HEK293 (cell line): ENCODE measurements around the gene CAMK2G.

ENCODE experiments used
- HOXA7 ChIP-seq: sonication (generic); formaldehyde crosslinking; IDR thresholded peaks from 2 replicates; pipeline ENCODE4 v1.8.1; 2022; ENCODE audit warnings: missing genetic modification reagents, borderline replicate concordance
- ZNF274 ChIP-seq, 2 experiments: fragments of 200-500 bp in 1 of 2; fragments of 450-650 bp in 1 of 2; sonication (Bioruptor generic) in 1 of 2; formaldehyde crosslinking in 1 of 2; IDR thresholded peaks; 2 replicates each; pipeline versions ENCODE4 v1.5.1 to v1.6.1; 2014 to 2016; ENCODE audit warnings: borderline replicate concordance in 1 of 2, inconsistent platforms in 1 of 2, low read length in 1 of 2, missing biosample characterization in 1 of 2, missing genetic modification characterization in 1 of 2
- TF ChIP-seq, protein P1 (sequence below): fragments of 450-650 bp; formaldehyde crosslinking; IDR thresholded peaks from 2 replicates; pipeline ENCODE4 v1.5.1; 2016; ENCODE audit warnings: missing biosample characterization, missing genetic modification characterization
- TF ChIP-seq, protein P2 (sequence below): fragments of 450-650 bp; formaldehyde crosslinking; optimal IDR thresholded peaks from 2 replicates; pipeline ENCODE3; 2016; ENCODE audit warnings: missing biosample characterization, mild to moderate bottlenecking, missing genetic modification characterization

DNA sequence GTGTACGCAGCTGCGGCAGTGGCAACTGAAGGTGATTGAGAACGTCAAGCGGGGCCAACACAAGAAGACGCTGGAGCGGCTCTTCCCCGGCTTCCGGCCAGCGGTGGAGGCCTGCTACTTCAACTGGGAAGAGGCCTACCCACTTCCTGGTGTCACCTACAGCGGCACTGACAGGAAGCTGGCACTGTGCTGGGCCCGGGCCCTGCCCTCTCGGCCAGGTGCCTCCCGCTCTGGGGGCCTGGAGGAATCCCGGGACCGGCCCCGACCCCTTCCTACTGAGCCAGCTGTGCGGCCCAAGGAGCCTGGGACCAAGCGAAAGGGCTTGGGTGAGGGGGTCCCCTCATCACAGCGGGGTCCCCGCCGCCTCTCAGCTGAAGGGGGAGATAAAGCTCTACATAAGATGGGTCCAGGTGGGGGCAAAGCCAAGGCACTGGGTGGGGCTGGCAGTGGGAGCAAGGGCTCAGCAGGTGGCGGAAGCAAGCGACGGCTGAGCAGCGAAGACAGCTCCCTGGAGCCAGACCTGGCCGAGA, 82.4 kb downstream of the CAMK2G start:
- TF ChIP-seq HOXA7 (CRISPR knock-in tag) (no peak), ZNF274 (IDR thresholded peaks at IDR 0.05; ENCODE audit: low read length) (no peak), ZNF274 (tag by site-specific recombination; IDR thresholded peaks at IDR 0.05; ENCODE audit: borderline replicate concordance) (no peak)
- TF ChIP-seq, protein P1, sequence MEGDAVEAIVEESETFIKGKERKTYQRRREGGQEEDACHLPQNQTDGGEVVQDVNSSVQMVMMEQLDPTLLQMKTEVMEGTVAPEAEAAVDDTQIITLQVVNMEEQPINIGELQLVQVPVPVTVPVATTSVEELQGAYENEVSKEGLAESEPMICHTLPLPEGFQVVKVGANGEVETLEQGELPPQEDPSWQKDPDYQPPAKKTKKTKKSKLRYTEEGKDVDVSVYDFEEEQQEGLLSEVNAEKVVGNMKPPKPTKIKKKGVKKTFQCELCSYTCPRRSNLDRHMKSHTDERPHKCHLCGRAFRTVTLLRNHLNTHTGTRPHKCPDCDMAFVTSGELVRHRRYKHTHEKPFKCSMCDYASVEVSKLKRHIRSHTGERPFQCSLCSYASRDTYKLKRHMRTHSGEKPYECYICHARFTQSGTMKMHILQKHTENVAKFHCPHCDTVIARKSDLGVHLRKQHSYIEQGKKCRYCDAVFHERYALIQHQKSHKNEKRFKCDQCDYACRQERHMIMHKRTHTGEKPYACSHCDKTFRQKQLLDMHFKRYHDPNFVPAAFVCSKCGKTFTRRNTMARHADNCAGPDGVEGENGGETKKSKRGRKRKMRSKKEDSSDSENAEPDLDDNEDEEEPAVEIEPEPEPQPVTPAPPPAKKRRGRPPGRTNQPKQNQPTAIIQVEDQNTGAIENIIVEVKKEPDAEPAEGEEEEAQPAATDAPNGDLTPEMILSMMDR (tag by site-specific recombination), result no peak
- TF ChIP-seq, protein P2, sequence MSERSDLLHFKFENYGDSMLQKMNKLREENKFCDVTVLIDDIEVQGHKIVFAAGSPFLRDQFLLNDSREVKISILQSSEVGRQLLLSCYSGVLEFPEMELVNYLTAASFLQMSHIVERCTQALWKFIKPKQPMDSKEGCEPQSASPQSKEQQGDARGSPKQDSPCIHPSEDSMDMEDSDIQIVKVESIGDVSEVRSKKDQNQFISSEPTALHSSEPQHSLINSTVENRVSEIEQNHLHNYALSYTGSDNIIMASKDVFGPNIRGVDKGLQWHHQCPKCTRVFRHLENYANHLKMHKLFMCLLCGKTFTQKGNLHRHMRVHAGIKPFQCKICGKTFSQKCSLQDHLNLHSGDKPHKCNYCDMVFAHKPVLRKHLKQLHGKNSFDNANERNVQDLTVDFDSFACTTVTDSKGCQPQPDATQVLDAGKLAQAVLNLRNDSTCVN (tag by site-specific recombination), result no peak
